Measurements from ENCODE around the gene SAXO1.

Gene SAXO1

GRCh38 chr9:18888290-18888689 is 144.7 kb downstream of the SAXO1 start:
- no peak for DNase-seq (ENCODE audit: low read depth in 1 of 2, low spot score in 1 of 2)
- no peak overlapping the region for H3K4me3 ChIP-seq (replicated peaks; ENCODE audit: insufficient read depth, low read length)
- H3K27ac ChIP-seq (replicated peaks), result no peak overlapping the region
- no peak for TF ChIP-seq REST (IDR thresholded peaks at IDR 0.05; ENCODE audit: insufficient replicate concordance, low read depth)
- no peak for TF ChIP-seq POLR2AphosphoS5 (IDR thresholded peaks at IDR 0.05; ENCODE audit: low read depth)
- TF ChIP-seq SPI1 (IDR thresholded peaks at IDR 0.05; ENCODE audit: borderline replicate concordance, low read depth), result no peak
- no peak for TF ChIP-seq GABPA (IDR thresholded peaks at IDR 0.05; ENCODE audit: low read depth)
- TF ChIP-seq CTCF (IDR thresholded peaks at IDR 0.05; ENCODE audit: insufficient read depth, low read length), result no peak
- H3K27me3 ChIP-seq (ENCODE audit: insufficient read depth, poor library complexity, severe bottlenecking), result no peaks in the 10 kb centered on the region

- no peak for DNase-seq (ENCODE audit: low read depth in 1 of 2, low spot score in 1 of 2)
- no peak overlapping the region for H3K27ac ChIP-seq (replicated peaks)
- TF ChIP-seq REST (IDR thresholded peaks at IDR 0.05; ENCODE audit: insufficient replicate concordance, low read depth) (no peak), GABPA (IDR thresholded peaks at IDR 0.05; ENCODE audit: low read depth) (no peak), CTCF (IDR thresholded peaks at IDR 0.05; ENCODE audit: insufficient read depth, low read length) (no peak), POLR2AphosphoS5 (IDR thresholded peaks at IDR 0.05; ENCODE audit: low read depth) (no peak), SPI1 (IDR thresholded peaks at IDR 0.05; ENCODE audit: borderline replicate concordance, low read depth) (no peak)
- no peak overlapping the region for H3K4me3 ChIP-seq (replicated peaks; ENCODE audit: insufficient read depth, low read length)
- no peaks in the 10 kb centered on the region for H3K27me3 ChIP-seq (ENCODE audit: insufficient read depth, poor library complexity, severe bottlenecking)
These were observed 145.5 kb downstream of the SAXO1 start for GRCh38 chr9:18887546-18887945.

GRCh38 chr9:18881758-18882157 is 151.3 kb downstream of the SAXO1 start:
- Histone ChIP-seq H3K27me3 (ENCODE audit: insufficient read depth, poor library complexity, severe bottlenecking) (no peaks in the 10 kb centered on the region), H3K4me3 (replicated peaks; ENCODE audit: insufficient read depth, low read length) (no peak overlapping the region), H3K27ac (replicated peaks) (no peak overlapping the region)
- TF ChIP-seq REST (IDR thresholded peaks at IDR 0.05; ENCODE audit: insufficient replicate concordance, low read depth), result no peak
- no peak for TF ChIP-seq POLR2AphosphoS5 (IDR thresholded peaks at IDR 0.05; ENCODE audit: low read depth)
- TF ChIP-seq SPI1 (IDR thresholded peaks at IDR 0.05; ENCODE audit: borderline replicate concordance, low read depth), result no peak
- no peak for DNase-seq (ENCODE audit: low read depth in 1 of 2, low spot score in 1 of 2)

GRCh38 chr9:18877984-18878383 is 155.0 kb downstream of the SAXO1 start:
- no peak overlapping the region for H3K27ac ChIP-seq (replicated peaks)
- no peak overlapping the region for H3K4me3 ChIP-seq (replicated peaks; ENCODE audit: insufficient read depth, low read length)
- no peaks in the 10 kb centered on the region for H3K27me3 ChIP-seq (ENCODE audit: insufficient read depth, poor library complexity, severe bottlenecking)
- no peak for DNase-seq (ENCODE audit: low read depth in 1 of 2, low spot score in 1 of 2)
- TF ChIP-seq GABPA (IDR thresholded peaks at IDR 0.05; ENCODE audit: low read depth) (no peak), CTCF (IDR thresholded peaks at IDR 0.05; ENCODE audit: insufficient read depth, low read length) (no peak), SPI1 (IDR thresholded peaks at IDR 0.05; ENCODE audit: borderline replicate concordance, low read depth) (no peak), REST (IDR thresholded peaks at IDR 0.05; ENCODE audit: insufficient replicate concordance, low read depth) (no peak), POLR2AphosphoS5 (IDR thresholded peaks at IDR 0.05; ENCODE audit: low read depth) (no peak)

All from HL-60 (cell line).